Measurements from ENCODE around the gene LRMDA. TPM values are rescaled to one million over a fixed set of nuclear protein-coding genes. Genes with fewer than 3 reads are reported as not detected.

LRMDA gene
- total and polyA plus RNA-seq, 2 donors (not counting 3 experiments of a cell fraction or from before 2014, with no cell fraction given) = 9.7 to 18.0 TPM

DNA sequence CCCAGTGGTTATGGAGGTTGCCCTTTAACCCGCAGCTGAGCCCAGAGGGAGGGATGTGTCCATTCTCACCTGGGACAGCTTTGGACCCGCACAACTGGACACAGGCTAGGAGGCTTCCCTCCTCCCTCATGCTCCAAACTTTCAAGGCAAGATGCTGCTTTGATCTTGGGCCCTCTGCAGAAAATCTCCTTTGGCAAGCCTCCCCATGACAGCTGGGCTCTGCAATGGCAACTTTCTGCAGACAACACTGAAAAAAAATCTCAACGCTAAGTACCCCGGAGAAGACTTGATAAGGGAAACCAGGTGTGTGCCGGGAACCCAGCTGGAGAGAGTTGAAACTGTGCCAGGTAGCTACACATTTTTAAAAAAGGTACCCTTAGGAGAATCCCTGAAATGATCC is 610.1 kb downstream of the LRMDA start:
- intact Hi-C loops (cut with micrococcal nuclease) = no loop called here
- no peak overlapping the region for H2AFZ ChIP-seq (ENCODE audit: low read depth, low read length)
- no peak for DNase-seq (ENCODE audit: low read depth, low spot score)
- H3K4me1 ChIP-seq (ENCODE audit: control insufficient read depth, extremely low read depth, insufficient read depth, low read length) = no peaks in the 10 kb centered on the region
- H3K9ac ChIP-seq (replicated peaks; ENCODE audit: extremely low read depth, insufficient read depth, low read length) = no peak overlapping the region
- no peak for FAIRE-seq
- CTCF ChIA-PET = no interaction called here
- POLR2A ChIA-PET = no interaction called here
- no peak overlapping the region for H3K4me3 ChIP-seq (replicated peaks in 1 of 3; ENCODE audit: insufficient read depth in 1 of 3, low read depth in 1 of 3, low read length in 3 of 3)
- H3K36me3 ChIP-seq (ENCODE audit: control insufficient read depth in 2 of 2, extremely low read depth in 1 of 2, insufficient read depth in 2 of 2, low read length in 2 of 2) = no peaks in the 10 kb centered on the region
- H3K79me2 ChIP-seq (ENCODE audit: control insufficient read depth, insufficient read depth, low read length) = no peaks in the 10 kb centered on the region
- dilution Hi-C loops (cut with MboI; ENCODE audit: extremely low pct_ligation_motif_present, low sequenced_read_pairs) = no loop called here
- no peak overlapping the region for H3K4me2 ChIP-seq (ENCODE audit: insufficient read depth, low read length)
- no peak overlapping the region for H3K27ac ChIP-seq (ENCODE audit: insufficient read depth, low read depth, low read length)
- no peaks in the 10 kb centered on the region for H3K9me1 ChIP-seq (replicated peaks; ENCODE audit: control insufficient read depth, extremely low read depth, insufficient read depth, low read length)
- TF ChIP-seq JUN (IDR thresholded peaks at IDR 0.05; ENCODE audit: borderline replicate concordance, insufficient read depth, insufficient read length, low read depth) = no peak
- BruUV-seq (replicated peaks) = no TSS peak
- H3K27me3 ChIP-seq (ENCODE audit: control insufficient read depth in 2 of 2, insufficient read depth in 2 of 2, low read length in 2 of 2) = no peaks in the 10 kb centered on the region
- H3K9me3 ChIP-seq (replicated peaks; ENCODE audit: control insufficient read depth, insufficient read depth, low read length) = no peaks in the 10 kb centered on the region
- H4K20me1 ChIP-seq (replicated peaks; ENCODE audit: control insufficient read depth, extremely low read depth, insufficient read depth, low read length) = no peaks in the 10 kb centered on the region

DNA sequence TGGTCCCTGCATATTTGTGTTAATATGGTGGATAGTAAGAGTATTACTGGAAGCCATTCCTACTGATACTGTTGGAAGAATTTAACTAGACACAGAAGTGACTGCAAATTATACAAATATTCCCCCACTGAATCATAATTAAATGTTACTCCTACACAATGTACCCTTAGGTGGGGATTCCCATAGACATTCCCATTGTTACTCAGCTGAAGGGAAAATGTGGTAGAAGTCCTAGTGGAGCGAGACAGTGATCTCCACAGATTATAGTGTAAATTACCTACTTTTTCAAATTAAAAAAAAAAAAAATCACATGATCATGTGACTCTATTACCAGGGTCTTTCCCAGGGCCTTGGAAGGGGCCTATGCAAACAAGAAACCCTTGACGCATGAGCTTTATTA is 611.8 kb downstream of the LRMDA start:
- POLR2A ChIA-PET = no interaction called here

More for the DNA sequence above, 611.8 kb downstream of the LRMDA start:
- BruUV-seq (replicated peaks) = no TSS peak
- DNase-seq (ENCODE audit: low read depth, low spot score) = no peak
- Histone ChIP-seq H3K36me3 (ENCODE audit: control insufficient read depth in 2 of 2, extremely low read depth in 1 of 2, insufficient read depth in 2 of 2, low read length in 2 of 2) (no peaks in the 10 kb centered on the region), H4K20me1 (replicated peaks; ENCODE audit: control insufficient read depth, extremely low read depth, insufficient read depth, low read length) (no peaks in the 10 kb centered on the region), H3K4me1 (ENCODE audit: control insufficient read depth, extremely low read depth, insufficient read depth, low read length) (no peaks in the 10 kb centered on the region), H3K79me2 (ENCODE audit: control insufficient read depth, insufficient read depth, low read length) (no peaks in the 10 kb centered on the region), H3K9me1 (replicated peaks; ENCODE audit: control insufficient read depth, extremely low read depth, insufficient read depth, low read length) (no peaks in the 10 kb centered on the region), H3K27me3 (ENCODE audit: control insufficient read depth in 2 of 2, insufficient read depth in 2 of 2, low read length in 2 of 2) (no peaks in the 10 kb centered on the region), H3K27ac (ENCODE audit: insufficient read depth, low read depth, low read length) (no peak overlapping the region), H2AFZ (ENCODE audit: low read depth, low read length) (no peak overlapping the region), H3K4me3 (replicated peaks in 1 of 3; ENCODE audit: insufficient read depth in 1 of 3, low read depth in 1 of 3, low read length in 3 of 3) (no peak overlapping the region), H3K9ac (replicated peaks; ENCODE audit: extremely low read depth, insufficient read depth, low read length) (no peak overlapping the region), H3K4me2 (ENCODE audit: insufficient read depth, low read length) (no peak overlapping the region), H3K9me3 (replicated peaks; ENCODE audit: control insufficient read depth, insufficient read depth, low read length) (no peaks in the 10 kb centered on the region)
- no peak for TF ChIP-seq EZH2 (IDR thresholded peaks at IDR 0.05; ENCODE audit: borderline replicate concordance, low read depth, low read length, severe bottlenecking)
- TF ChIP-seq FOS (IDR thresholded peaks at IDR 0.05; ENCODE audit: borderline replicate concordance, insufficient read depth, low read length) = no peak
- TF ChIP-seq POLR2A (IDR thresholded peaks at IDR 0.05; ENCODE audit: low read depth, low read length) = no peak
- no peak for TF ChIP-seq POLR2AphosphoS5 (IDR thresholded peaks at IDR 0.05; ENCODE audit: insufficient read depth, low read depth, low read length)
- TF ChIP-seq MYC (IDR thresholded peaks at IDR 0.05; ENCODE audit: low read depth, low read length) = no peak
- no peak for TF ChIP-seq GATA2 (IDR thresholded peaks at IDR 0.05; ENCODE audit: insufficient read depth, insufficient read length, low read depth, low read length)
- TF ChIP-seq, protein P1, sequence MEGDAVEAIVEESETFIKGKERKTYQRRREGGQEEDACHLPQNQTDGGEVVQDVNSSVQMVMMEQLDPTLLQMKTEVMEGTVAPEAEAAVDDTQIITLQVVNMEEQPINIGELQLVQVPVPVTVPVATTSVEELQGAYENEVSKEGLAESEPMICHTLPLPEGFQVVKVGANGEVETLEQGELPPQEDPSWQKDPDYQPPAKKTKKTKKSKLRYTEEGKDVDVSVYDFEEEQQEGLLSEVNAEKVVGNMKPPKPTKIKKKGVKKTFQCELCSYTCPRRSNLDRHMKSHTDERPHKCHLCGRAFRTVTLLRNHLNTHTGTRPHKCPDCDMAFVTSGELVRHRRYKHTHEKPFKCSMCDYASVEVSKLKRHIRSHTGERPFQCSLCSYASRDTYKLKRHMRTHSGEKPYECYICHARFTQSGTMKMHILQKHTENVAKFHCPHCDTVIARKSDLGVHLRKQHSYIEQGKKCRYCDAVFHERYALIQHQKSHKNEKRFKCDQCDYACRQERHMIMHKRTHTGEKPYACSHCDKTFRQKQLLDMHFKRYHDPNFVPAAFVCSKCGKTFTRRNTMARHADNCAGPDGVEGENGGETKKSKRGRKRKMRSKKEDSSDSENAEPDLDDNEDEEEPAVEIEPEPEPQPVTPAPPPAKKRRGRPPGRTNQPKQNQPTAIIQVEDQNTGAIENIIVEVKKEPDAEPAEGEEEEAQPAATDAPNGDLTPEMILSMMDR (IDR thresholded peaks at IDR 0.05; ENCODE audit: extremely low read depth in 1 of 2, insufficient read depth in 1 of 2, low read depth in 1 of 2, low read length in 2 of 2) = no peak
- no peak for TF ChIP-seq JUN (IDR thresholded peaks at IDR 0.05; ENCODE audit: borderline replicate concordance, insufficient read depth, insufficient read length, low read depth)
- TF ChIP-seq, protein P2, sequence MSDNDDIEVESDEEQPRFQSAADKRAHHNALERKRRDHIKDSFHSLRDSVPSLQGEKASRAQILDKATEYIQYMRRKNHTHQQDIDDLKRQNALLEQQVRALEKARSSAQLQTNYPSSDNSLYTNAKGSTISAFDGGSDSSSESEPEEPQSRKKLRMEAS (IDR thresholded peaks at IDR 0.05; ENCODE audit: insufficient read depth, insufficient read length) = no peak
- no peak for FAIRE-seq
- dilution Hi-C loops (cut with MboI; ENCODE audit: extremely low pct_ligation_motif_present, low sequenced_read_pairs) (no loop called here), intact Hi-C loops (cut with micrococcal nuclease) (no loop called here)
- CTCF ChIA-PET = no interaction called here
